WTC11 (cell line): ENCODE measurements around the gene ZNF827.

Source experiments
- ATF2 ChIP-seq: sonication (generic); formaldehyde crosslinking; IDR thresholded peaks from 2 replicates; pipeline ENCODE4 v1.8.1; 2022; ENCODE audit warnings: low read depth, missing genetic modification reagents, borderline replicate concordance
- MXD4 ChIP-seq: fragments of 250-450 bp; sonication (Bioruptor Pico); IDR thresholded peaks from 2 replicates; pipeline ENCODE4 v1.8.0; 2021; ENCODE audit warnings: mild to moderate bottlenecking, moderate library complexity, borderline replicate concordance
- PRRX2 ChIP-seq: fragments of 250-450 bp; sonication (Bioruptor Pico); IDR thresholded peaks from 2 replicates; pipeline ENCODE4 v1.8.0; 2021; ENCODE audit warnings: mild to moderate bottlenecking
- SOX15 ChIP-seq: fragments of 250-450 bp; sonication (Bioruptor Pico); IDR thresholded peaks from 2 replicates; pipeline ENCODE4 v1.9.0; 2021; ENCODE audit warnings: mild to moderate bottlenecking
- TCF7 ChIP-seq: sonication (generic); formaldehyde crosslinking; IDR thresholded peaks from 2 replicates; pipeline ENCODE4 v1.8.0; 2022; ENCODE audit warnings: mild to moderate bottlenecking, low read depth, missing genetic modification reagents, moderate library complexity
- TF ChIP-seq, protein P1 (sequence below): fragments of 200-600 bp; IDR thresholded peaks from 2 replicates; pipeline ENCODE4 v1.8.0; 2022; ENCODE audit warnings: antibody characterized with exemption
- TF ChIP-seq, protein P2 (sequence below): sonication (generic); formaldehyde crosslinking; IDR thresholded peaks from 2 replicates; pipeline ENCODE4 v1.8.0; 2022; ENCODE audit warnings: mild to moderate bottlenecking, missing genetic modification reagents
- TF ChIP-seq, protein P3 (sequence below): fragments of 250-450 bp; sonication (Bioruptor Pico); IDR thresholded peaks from 2 replicates; pipeline ENCODE4 v1.9.0; 2021; ENCODE audit warnings: mild to moderate bottlenecking, borderline replicate concordance
- TF ChIP-seq, protein P4 (sequence below): sonication (generic); formaldehyde crosslinking; IDR thresholded peaks from 2 replicates; pipeline ENCODE4 v1.8.0; 2022; ENCODE audit warnings: missing genetic modification reagents
- TF ChIP-seq, protein P5 (sequence below): sonication (generic); formaldehyde crosslinking; conservative IDR thresholded peaks from 2 replicates; pipeline ENCODE4 v1.8.1; 2022; ENCODE audit warnings: mild to moderate bottlenecking, missing genetic modification reagents

- no peak for TF ChIP-seq TCF7
- TF ChIP-seq, protein P1, sequence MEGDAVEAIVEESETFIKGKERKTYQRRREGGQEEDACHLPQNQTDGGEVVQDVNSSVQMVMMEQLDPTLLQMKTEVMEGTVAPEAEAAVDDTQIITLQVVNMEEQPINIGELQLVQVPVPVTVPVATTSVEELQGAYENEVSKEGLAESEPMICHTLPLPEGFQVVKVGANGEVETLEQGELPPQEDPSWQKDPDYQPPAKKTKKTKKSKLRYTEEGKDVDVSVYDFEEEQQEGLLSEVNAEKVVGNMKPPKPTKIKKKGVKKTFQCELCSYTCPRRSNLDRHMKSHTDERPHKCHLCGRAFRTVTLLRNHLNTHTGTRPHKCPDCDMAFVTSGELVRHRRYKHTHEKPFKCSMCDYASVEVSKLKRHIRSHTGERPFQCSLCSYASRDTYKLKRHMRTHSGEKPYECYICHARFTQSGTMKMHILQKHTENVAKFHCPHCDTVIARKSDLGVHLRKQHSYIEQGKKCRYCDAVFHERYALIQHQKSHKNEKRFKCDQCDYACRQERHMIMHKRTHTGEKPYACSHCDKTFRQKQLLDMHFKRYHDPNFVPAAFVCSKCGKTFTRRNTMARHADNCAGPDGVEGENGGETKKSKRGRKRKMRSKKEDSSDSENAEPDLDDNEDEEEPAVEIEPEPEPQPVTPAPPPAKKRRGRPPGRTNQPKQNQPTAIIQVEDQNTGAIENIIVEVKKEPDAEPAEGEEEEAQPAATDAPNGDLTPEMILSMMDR, result no peak
- TF ChIP-seq SOX15 (CRISPR knock-in tag), result no peak
- TF ChIP-seq PRRX2, result no peak
- TF ChIP-seq ATF2 (CRISPR knock-in tag), result no peak
- TF ChIP-seq, protein P2, sequence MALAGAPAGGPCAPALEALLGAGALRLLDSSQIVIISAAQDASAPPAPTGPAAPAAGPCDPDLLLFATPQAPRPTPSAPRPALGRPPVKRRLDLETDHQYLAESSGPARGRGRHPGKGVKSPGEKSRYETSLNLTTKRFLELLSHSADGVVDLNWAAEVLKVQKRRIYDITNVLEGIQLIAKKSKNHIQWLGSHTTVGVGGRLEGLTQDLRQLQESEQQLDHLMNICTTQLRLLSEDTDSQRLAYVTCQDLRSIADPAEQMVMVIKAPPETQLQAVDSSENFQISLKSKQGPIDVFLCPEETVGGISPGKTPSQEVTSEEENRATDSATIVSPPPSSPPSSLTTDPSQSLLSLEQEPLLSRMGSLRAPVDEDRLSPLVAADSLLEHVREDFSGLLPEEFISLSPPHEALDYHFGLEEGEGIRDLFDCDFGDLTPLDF (CRISPR knock-in tag), result no peak
- TF ChIP-seq, protein P3, sequence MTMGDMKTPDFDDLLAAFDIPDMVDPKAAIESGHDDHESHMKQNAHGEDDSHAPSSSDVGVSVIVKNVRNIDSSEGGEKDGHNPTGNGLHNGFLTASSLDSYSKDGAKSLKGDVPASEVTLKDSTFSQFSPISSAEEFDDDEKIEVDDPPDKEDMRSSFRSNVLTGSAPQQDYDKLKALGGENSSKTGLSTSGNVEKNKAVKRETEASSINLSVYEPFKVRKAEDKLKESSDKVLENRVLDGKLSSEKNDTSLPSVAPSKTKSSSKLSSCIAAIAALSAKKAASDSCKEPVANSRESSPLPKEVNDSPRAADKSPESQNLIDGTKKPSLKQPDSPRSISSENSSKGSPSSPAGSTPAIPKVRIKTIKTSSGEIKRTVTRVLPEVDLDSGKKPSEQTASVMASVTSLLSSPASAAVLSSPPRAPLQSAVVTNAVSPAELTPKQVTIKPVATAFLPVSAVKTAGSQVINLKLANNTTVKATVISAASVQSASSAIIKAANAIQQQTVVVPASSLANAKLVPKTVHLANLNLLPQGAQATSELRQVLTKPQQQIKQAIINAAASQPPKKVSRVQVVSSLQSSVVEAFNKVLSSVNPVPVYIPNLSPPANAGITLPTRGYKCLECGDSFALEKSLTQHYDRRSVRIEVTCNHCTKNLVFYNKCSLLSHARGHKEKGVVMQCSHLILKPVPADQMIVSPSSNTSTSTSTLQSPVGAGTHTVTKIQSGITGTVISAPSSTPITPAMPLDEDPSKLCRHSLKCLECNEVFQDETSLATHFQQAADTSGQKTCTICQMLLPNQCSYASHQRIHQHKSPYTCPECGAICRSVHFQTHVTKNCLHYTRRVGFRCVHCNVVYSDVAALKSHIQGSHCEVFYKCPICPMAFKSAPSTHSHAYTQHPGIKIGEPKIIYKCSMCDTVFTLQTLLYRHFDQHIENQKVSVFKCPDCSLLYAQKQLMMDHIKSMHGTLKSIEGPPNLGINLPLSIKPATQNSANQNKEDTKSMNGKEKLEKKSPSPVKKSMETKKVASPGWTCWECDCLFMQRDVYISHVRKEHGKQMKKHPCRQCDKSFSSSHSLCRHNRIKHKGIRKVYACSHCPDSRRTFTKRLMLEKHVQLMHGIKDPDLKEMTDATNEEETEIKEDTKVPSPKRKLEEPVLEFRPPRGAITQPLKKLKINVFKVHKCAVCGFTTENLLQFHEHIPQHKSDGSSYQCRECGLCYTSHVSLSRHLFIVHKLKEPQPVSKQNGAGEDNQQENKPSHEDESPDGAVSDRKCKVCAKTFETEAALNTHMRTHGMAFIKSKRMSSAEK, result no peak
- TF ChIP-seq MXD4 (CRISPR knock-in tag), result no peak
- TF ChIP-seq, protein P4, sequence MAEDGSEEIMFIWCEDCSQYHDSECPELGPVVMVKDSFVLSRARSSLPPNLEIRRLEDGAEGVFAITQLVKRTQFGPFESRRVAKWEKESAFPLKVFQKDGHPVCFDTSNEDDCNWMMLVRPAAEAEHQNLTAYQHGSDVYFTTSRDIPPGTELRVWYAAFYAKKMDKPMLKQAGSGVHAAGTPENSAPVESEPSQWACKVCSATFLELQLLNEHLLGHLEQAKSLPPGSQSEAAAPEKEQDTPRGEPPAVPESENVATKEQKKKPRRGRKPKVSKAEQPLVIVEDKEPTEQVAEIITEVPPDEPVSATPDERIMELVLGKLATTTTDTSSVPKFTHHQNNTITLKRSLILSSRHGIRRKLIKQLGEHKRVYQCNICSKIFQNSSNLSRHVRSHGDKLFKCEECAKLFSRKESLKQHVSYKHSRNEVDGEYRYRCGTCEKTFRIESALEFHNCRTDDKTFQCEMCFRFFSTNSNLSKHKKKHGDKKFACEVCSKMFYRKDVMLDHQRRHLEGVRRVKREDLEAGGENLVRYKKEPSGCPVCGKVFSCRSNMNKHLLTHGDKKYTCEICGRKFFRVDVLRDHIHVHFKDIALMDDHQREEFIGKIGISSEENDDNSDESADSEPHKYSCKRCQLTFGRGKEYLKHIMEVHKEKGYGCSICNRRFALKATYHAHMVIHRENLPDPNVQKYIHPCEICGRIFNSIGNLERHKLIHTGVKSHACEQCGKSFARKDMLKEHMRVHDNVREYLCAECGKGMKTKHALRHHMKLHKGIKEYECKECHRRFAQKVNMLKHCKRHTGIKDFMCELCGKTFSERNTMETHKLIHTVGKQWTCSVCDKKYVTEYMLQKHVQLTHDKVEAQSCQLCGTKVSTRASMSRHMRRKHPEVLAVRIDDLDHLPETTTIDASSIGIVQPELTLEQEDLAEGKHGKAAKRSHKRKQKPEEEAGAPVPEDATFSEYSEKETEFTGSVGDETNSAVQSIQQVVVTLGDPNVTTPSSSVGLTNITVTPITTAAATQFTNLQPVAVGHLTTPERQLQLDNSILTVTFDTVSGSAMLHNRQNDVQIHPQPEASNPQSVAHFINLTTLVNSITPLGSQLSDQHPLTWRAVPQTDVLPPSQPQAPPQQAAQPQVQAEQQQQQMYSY (CRISPR knock-in tag), result no peak
- TF ChIP-seq, protein P5, sequence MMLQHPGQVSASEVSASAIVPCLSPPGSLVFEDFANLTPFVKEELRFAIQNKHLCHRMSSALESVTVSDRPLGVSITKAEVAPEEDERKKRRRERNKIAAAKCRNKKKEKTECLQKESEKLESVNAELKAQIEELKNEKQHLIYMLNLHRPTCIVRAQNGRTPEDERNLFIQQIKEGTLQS, result no peak
Observed at GRCh38 chr4:145944886-145945285, 6.3 kb upstream of the ZNF827 start.
